Testis (tissue), 3 donors: ENCODE measurements around the gene PEF1. TPM values are rescaled to one million over a fixed set of nuclear protein-coding genes. Genes with fewer than 3 reads are reported as not detected.

ENCODE experiments used
- DNase-seq: peaks from one replicate; pipeline ENCODE4 v3.0.0-alpha.2; 2019
- H3K27ac ChIP-seq, 2 donors: fragments of 200-600 bp; sonication (generic); one replicate each; pipeline ENCODE4 v1.5.1; 2019
- H3K27me3 ChIP-seq: fragments of 200-600 bp; sonication (generic); one replicate; pipeline ENCODE4 v1.5.1; 2019
- H3K36me3 ChIP-seq: fragments of 200-600 bp; sonication (generic); one replicate; pipeline ENCODE4 v1.5.1; 2017; ENCODE audit warnings: low read depth; ENCODE audit errors: missing control alignments
- H3K4me1 ChIP-seq: fragments of 200-600 bp; sonication (generic); one replicate; pipeline ENCODE4 v1.5.1; 2019
- H3K4me3 ChIP-seq, 2 donors: fragments of 200-600 bp; sonication (generic); one replicate each; pipeline ENCODE4 v1.5.1; 2017 to 2019
- H3K9me3 ChIP-seq: fragments of 200-600 bp; sonication (generic); one replicate; pipeline ENCODE4 v1.5.1; 2017
- POLR2A ChIP-seq: fragments of 450-650 bp; IDR thresholded peaks from one replicate; pipeline ENCODE4 v1.6.1; 2017; ENCODE audit warnings: antibody characterized with exemption, mild to moderate bottlenecking, moderate library complexity
- WGBS, 2 donors: methylation state at CpG; one replicate each; pipeline ENCODE4 v1.1.5; 2018; 5-methylcytosine and 5-hydroxymethylcytosine counted together
- intact Hi-C: fragments of 100-400 bp; cut with DNase I; formaldehyde crosslinking; loops from one replicate; pipeline ENCODE4 v1.15.1; 2023; ENCODE audit warnings: low total_unique reads
- polyA plus RNA-seq: library from polyadenylated mRNA; stranded (reverse); fragments of 350-450 nt; fragmentation: Illumina TruSeq; extraction: RNeasy Lipid Tissue Mini Kit (QIAGEN cat#74804); gene quantifications from one replicate; pipeline ENCODE4 v1.2.3, GENCODE V29; 2014; ENCODE audit warnings: low read depth, low replicate concordance; ENCODE audit not compliant: insufficient read depth
- total RNA-seq, 2 donors: library from RNA; depleted of rRNA; stranded (reverse); fragments of >200 nt; gene quantifications; one replicate each; pipeline ENCODE4 v1.2.3, GENCODE V29; 2016
- TF ChIP-seq, protein P1 (sequence below), 3 experiments: fragments of 450-650 bp in 2 of 3; fragments of 200-600 bp in 1 of 3; sonication (generic) in 1 of 3; IDR thresholded peaks; one replicate each; pipeline ENCODE4 v1.5.1; 2016 to 2019; ENCODE audit warnings: antibody characterized with exemption in 3 of 3, mild to moderate bottlenecking in 2 of 3, moderate library complexity in 1 of 3

PEF1 gene
- total and polyA plus RNA-seq, 3 donors from 2014 or later = 73.5 to 124 (median 81.4) TPM

DNA sequence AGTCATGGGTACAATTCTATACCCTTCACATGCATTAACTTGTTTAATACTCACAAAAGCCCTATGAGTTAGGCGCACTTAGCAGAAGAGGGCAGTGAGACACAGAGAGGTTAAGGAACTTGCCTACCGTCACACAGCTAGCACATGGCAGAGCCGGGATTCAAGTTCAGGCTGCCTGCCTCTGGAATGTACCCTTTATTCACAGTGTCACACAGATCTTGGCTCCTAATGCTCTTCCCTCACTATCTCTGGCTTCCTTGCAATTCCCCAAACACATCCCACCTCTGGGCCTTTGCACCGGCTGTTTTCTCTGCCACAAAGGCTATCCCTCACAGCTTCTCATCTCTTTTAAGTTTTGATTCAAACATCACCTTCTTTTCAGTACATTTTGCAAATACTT lies 34.0 kb upstream of the PEF1 start:
- peaks cover 2% of the 10 kb centered on the region for H3K4me1 ChIP-seq
- TF ChIP-seq, protein P1, sequence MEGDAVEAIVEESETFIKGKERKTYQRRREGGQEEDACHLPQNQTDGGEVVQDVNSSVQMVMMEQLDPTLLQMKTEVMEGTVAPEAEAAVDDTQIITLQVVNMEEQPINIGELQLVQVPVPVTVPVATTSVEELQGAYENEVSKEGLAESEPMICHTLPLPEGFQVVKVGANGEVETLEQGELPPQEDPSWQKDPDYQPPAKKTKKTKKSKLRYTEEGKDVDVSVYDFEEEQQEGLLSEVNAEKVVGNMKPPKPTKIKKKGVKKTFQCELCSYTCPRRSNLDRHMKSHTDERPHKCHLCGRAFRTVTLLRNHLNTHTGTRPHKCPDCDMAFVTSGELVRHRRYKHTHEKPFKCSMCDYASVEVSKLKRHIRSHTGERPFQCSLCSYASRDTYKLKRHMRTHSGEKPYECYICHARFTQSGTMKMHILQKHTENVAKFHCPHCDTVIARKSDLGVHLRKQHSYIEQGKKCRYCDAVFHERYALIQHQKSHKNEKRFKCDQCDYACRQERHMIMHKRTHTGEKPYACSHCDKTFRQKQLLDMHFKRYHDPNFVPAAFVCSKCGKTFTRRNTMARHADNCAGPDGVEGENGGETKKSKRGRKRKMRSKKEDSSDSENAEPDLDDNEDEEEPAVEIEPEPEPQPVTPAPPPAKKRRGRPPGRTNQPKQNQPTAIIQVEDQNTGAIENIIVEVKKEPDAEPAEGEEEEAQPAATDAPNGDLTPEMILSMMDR (IDR thresholded peaks at IDR 0.05) = no peak
- no peak for TF ChIP-seq POLR2A
- H3K4me3 ChIP-seq = no peak overlapping the region
- no peak for DNase-seq
- WGBS, 2 donors = 88 to 89% methylated on average over 4 of the region's 4 CpGs
- no peaks in the 10 kb centered on the region for H3K27me3 ChIP-seq
- H3K9me3 ChIP-seq = no peaks in the 10 kb centered on the region
- intact Hi-C loops = no loop called here
- no peaks in the 10 kb centered on the region for H3K36me3 ChIP-seq
- no peak overlapping the region for H3K27ac ChIP-seq

DNA sequence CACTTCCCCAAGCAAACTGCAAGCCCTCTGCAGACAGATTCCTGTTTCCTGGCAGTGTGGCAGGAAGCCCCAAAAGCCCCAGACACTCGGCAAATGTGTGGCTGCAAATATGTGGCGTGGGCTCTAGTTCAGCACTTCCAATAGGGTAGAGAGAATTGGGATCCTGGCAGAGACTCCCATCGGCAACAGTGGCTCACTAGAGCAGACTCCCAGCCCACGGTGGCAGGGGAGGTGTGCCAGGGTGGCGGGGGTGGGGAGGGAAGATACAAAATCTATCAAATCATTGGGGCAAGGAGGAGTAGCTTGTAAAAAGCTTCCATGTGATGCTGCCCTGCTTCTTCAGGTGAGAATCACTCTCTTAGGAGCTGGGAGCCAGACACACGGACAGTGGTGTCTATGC lies 33.3 kb upstream of the PEF1 start:
- 76 to 83% methylated on average over 6 of the region's 6 CpGs for WGBS, 2 donors
- intact Hi-C loops = no loop called here
- Histone ChIP-seq H3K36me3 (no peaks in the 10 kb centered on the region), H3K4me1 (peaks cover 9% of the 10 kb centered on the region), H3K9me3 (no peaks in the 10 kb centered on the region), H3K4me3 (no peak overlapping the region), H3K27ac (no peak overlapping the region), H3K27me3 (no peaks in the 10 kb centered on the region)
- DNase-seq = no peak
- TF ChIP-seq, protein P1 (IDR thresholded peaks at IDR 0.05) = no peak
- no peak for TF ChIP-seq POLR2A

DNA sequence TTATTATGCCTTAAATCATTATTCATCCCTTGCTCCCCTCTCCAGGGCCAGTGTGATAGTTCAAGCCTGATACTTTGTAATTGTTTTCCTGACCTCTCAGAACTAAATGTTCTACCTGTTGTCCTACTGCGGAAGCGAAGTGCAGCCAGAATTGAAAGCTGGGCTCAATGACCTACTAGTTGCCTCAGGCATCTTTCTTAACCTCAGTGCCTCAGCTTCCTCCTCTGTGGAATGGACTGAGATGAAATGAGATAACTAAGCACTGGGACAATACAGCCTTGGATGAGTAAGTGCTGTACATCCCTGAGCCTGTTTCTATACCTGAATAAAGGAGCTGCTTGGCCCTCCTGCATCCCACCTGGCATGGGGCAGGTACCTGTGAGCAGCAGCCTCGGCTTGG lies 32.7 kb upstream of the PEF1 start:
- Histone ChIP-seq H3K4me1 (peaks cover 14% of the 10 kb centered on the region), H3K9me3 (no peaks in the 10 kb centered on the region), H3K36me3 (no peaks in the 10 kb centered on the region), H3K27me3 (no peaks in the 10 kb centered on the region), H3K4me3 (no peak overlapping the region), H3K27ac (no peak overlapping the region)
- no peak for DNase-seq
- TF ChIP-seq, protein P1 (IDR thresholded peaks at IDR 0.05) = no peak
- no peak for TF ChIP-seq POLR2A
- intact Hi-C loops = no loop called here
- WGBS, 2 donors = 54 to 66% methylated on average over 3 of the region's 3 CpGs

DNA sequence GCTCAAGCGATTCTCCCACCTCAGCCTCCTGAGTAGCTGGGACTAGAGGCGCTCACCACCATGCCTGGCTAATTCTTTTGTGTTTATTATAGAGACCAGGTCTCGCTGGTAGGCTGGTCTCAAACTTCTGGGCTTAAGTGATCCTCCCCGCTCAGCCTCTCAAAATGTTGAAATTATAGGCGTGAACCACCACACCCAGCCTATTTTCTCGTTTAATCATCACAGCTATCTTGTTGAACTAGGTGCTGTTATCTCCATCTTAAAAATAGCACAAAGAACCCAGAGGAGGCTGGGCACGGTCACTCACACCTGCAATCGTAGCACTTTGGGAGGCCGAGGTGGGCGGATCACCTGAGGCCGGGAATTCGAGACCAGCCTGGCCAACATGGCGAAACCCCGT lies 31.1 kb upstream of the PEF1 start:
- intact Hi-C loops = no loop called here
- no peak for DNase-seq
- H3K36me3 ChIP-seq = no peaks in the 10 kb centered on the region
- no peak overlapping the region for H3K4me3 ChIP-seq
- TF ChIP-seq POLR2A = no peak
- TF ChIP-seq, protein P1 (IDR thresholded peaks at IDR 0.05) = no peak
- no peaks in the 10 kb centered on the region for H3K27me3 ChIP-seq
- 92 to 95% methylated on average over 14 of the region's 14 CpGs for WGBS, 2 donors
- peaks cover 25% of the 10 kb centered on the region for H3K4me1 ChIP-seq
- no peak overlapping the region for H3K27ac ChIP-seq
- H3K9me3 ChIP-seq = no peaks in the 10 kb centered on the region

DNA sequence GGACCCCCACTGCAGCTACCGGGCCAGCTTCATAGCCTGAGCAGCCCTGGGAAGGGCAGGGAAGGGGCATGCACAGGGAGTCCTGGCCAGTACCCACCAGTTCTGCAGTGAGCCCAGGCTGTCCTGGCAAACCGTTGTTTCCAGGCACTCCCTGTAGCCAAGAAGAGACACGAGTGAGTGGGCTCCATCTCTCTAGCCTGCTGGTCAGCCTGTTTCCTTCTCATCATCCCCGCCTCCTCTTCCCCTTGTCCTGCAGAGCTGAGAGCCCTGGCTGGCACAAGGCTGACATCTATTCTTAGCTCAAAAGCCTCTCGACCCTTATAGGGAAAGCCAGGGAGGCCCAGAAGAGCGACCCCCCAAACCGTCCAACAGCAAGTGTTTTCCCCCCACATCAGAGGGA lies 30.5 kb upstream of the PEF1 start:
- peaks cover 31% of the 10 kb centered on the region for H3K4me1 ChIP-seq
- no peaks in the 10 kb centered on the region for H3K27me3 ChIP-seq
- no peak for TF ChIP-seq POLR2A
- TF ChIP-seq, protein P1 (IDR thresholded peaks at IDR 0.05) = no peak
- DNase-seq = no peak
- no peaks in the 10 kb centered on the region for H3K36me3 ChIP-seq
- no peak overlapping the region for H3K4me3 ChIP-seq
- intact Hi-C loops = no loop called here
- WGBS, 2 donors = 66 to 72% methylated on average over 5 to 7 of the region's 7 CpGs
- H3K27ac ChIP-seq = no peak overlapping the region
- H3K9me3 ChIP-seq = no peaks in the 10 kb centered on the region
